Fibroblast of peridontal ligament (primary cell): ENCODE results near the gene PSMD4.
A peak's percentile ranks its signal among the peaks of the same experiment; 100 is the strongest.
"Not testable (repeated sequence)": the region's sequence is repeated elsewhere in the genome, so short reads cannot be mapped to it uniquely, and the experiment has no call there.

Experiments
- DNase-seq: peaks from one replicate; pipeline ENCODE4 v3.0.0-alpha.2; 2010; ENCODE audit errors: extremely low read depth

Gene PSMD4

GRCh38 chr1:151254217-151255213, at the start of gene PSMD4:
Gene PSMD4, plus strand, starts transcription at chr1:151254734. Its CDS starts 49 bp downstream, at chr1:151254783.
- DNase-seq, result peak; percentile 97

- DNase-seq, result not testable (repeated sequence)
Observed at GRCh38 chr1:151205381-151205965, 49.1 kb upstream of the PSMD4 start.

GRCh38 chr1:151210830-151211229, 43.7 kb upstream of the PSMD4 start:
- DNase-seq, result peak; percentile 45

- DNase-seq, result no peak
Observed at GRCh38 chr1:151211972-151212705, 42.4 kb upstream of the PSMD4 start.

- no peak for DNase-seq
Observed at GRCh38 chr1:151213560-151213959, 41.0 kb upstream of the PSMD4 start.

- DNase-seq, result no peak
Observed at GRCh38 chr1:151221616-151222015, 32.9 kb upstream of the PSMD4 start.

GRCh38 chr1:151222130-151222529, 32.4 kb upstream of the PSMD4 start:
- DNase-seq, result no peak

- DNase-seq, result no peak
Observed at GRCh38 chr1:151235235-151235634, 19.3 kb upstream of the PSMD4 start.

GRCh38 chr1:151237678-151238466, 16.7 kb upstream of the PSMD4 start:
- DNase-seq, result no peak

GRCh38 chr1:151238467-151238739, 16.1 kb upstream of the PSMD4 start:
- DNase-seq, result peak; percentile 96

GRCh38 chr1:151242442-151242841, 12.1 kb upstream of the PSMD4 start:
- DNase-seq, result no peak

GRCh38 chr1:151243683-151244216, 10.8 kb upstream of the PSMD4 start:
- DNase-seq, result no peak

GRCh38 chr1:151246786-151247185, 7.7 kb upstream of the PSMD4 start:
- DNase-seq, result no peak

- DNase-seq, result peak; percentile 87
Observed at GRCh38 chr1:151251656-151252470, 2.7 kb upstream of the PSMD4 start.

- peak; percentile 15 for DNase-seq
Observed at GRCh38 chr1:151255381-151255780, 847 bp downstream of the PSMD4 start.

GRCh38 chr1:151259351-151259750, 4.8 kb downstream of the PSMD4 start:
- DNase-seq, result no peak

GRCh38 chr1:151265446-151266236, 11.1 kb downstream of the PSMD4 start:
- no peak for DNase-seq

GRCh38 chr1:151266315-151266714, 11.8 kb downstream of the PSMD4 start:
- DNase-seq, result no peak

GRCh38 chr1:151266821-151267220, 12.3 kb downstream of the PSMD4 start:
- no peak for DNase-seq

- DNase-seq, result no peak
Observed at GRCh38 chr1:151267760-151268159, 13.2 kb downstream of the PSMD4 start.
